ENCODE results near the gene TAF7L. TPM values are rescaled to one million over a fixed set of nuclear protein-coding genes. Genes with fewer than 3 reads are reported as not detected.
A peak's percentile ranks its signal among the peaks of the same experiment; 100 is the strongest.

Gene TAF7L
- total and polyA plus RNA-seq, 9 donors: 0.09 to 0.30 (median 0.16) TPM

DNA sequence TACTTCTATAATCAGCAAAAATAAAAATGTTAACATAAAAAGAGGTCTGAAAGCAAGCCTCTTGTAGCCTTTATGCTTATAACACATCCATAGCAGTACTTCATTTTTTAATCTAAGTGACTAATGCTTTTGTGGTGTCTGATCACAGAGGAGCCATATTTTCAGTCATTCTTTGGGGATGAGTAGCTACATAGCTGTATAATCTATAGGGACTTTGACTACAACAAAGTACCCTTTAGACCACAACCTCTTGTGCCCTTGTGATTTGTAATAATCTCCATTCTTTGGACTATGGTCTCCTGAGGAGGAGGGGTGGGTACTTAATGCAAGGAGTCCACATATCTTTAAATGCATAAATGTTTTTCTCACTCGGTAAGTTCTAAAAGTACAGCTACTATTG is 62.0 kb downstream of the TAF7L start:
- no peaks in the 10 kb centered on the region for H3K4me1 ChIP-seq (ENCODE audit: control insufficient read depth, insufficient read depth, low read length)
- no peak overlapping the region for H3K27ac ChIP-seq (ENCODE audit: low read length)
- WGBS (ENCODE audit: insufficient coverage): no CpG with 5 or more reads among the region's 1 CpG
- no peaks in the 10 kb centered on the region for H3K9me3 ChIP-seq (replicated peaks; ENCODE audit: control insufficient read depth, low read depth, low read length)
- peaks cover 17% of the 10 kb centered on the region for H3K27me3 ChIP-seq (ENCODE audit: control insufficient read depth, insufficient read depth, low read length)
- DNase-seq: no peak
- no peaks in the 10 kb centered on the region for H3K36me3 ChIP-seq (ENCODE audit: control insufficient read depth, insufficient read depth, low read length)
- no peak overlapping the region for H3K4me3 ChIP-seq (ENCODE audit: low read length)

DNA sequence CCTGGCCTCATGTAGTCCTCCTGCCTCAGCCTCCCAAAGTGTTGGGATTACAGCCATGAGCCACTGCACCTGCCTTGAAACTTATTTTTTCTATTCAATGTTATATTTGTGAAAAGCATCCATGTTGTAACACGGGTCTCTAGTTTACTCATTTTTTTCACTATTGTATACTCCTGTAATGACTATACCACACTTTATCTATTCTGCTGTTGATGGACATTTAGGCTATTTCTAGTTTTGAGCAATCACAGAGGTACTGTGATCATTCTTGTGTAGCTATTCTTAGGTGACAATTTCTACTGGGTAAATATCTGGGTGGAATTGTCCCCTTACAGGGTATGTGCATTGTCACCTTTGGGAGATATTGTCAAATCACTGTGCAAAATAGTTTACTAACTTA is 67.9 kb downstream of the TAF7L start:
- no peak overlapping the region for H3K27ac ChIP-seq (ENCODE audit: low read length)
- H3K9me3 ChIP-seq (replicated peaks; ENCODE audit: control insufficient read depth, low read depth, low read length): no peaks in the 10 kb centered on the region
- H3K4me3 ChIP-seq (ENCODE audit: low read length): no peak overlapping the region
- peaks cover 19% of the 10 kb centered on the region for H3K27me3 ChIP-seq (ENCODE audit: control insufficient read depth, insufficient read depth, low read length)
- WGBS (ENCODE audit: insufficient coverage): no CpG with 5 or more reads among the region's 1 CpG
- no peak for DNase-seq
- H3K36me3 ChIP-seq (ENCODE audit: control insufficient read depth, insufficient read depth, low read length): no peaks in the 10 kb centered on the region
- H3K4me1 ChIP-seq (ENCODE audit: control insufficient read depth, insufficient read depth, low read length): no peaks in the 10 kb centered on the region

DNA sequence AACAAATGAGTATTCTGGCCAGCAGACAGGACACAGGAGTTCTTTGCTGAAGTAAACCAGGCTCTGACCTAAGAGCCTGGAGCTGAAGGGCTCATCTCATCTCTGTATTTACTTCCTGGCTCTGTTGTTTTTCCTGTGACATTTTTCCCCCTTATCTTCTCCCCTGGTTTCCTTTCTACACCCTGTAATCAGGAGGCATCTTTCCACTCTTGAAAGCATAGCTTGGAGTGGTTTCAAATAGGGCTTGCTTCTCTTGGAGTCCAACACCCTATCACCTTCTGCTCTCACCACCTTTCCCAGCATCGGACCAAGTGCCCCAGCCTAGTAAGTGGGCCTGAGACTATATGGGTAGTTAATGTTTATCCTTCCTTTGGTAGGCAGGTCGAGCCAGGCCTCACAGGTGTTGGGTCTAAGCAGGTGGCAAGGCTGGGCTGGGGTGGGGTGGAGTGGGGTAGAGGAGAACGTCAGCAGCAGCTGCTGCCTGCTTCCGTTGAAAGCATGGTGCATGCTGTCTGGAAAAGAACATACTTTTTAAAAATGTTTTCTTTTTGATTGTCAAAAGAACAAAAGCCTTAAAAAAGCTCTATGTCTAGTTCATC is 70.4 kb downstream of the TAF7L start:
- Histone ChIP-seq H3K4me1 (ENCODE audit: control insufficient read depth, insufficient read depth, low read length) (no peaks in the 10 kb centered on the region), H3K9me3 (replicated peaks; ENCODE audit: control insufficient read depth, low read depth, low read length) (no peaks in the 10 kb centered on the region), H3K4me3 (ENCODE audit: low read length) (no peak overlapping the region), H3K27me3 (ENCODE audit: control insufficient read depth, insufficient read depth, low read length) (peaks cover 30% of the 10 kb centered on the region), H3K36me3 (ENCODE audit: control insufficient read depth, insufficient read depth, low read length) (no peaks in the 10 kb centered on the region), H3K27ac (ENCODE audit: low read length) (no peak overlapping the region)
- no peak for DNase-seq
- 22% methylated on average over 1 of the region's 4 CpGs for WGBS (ENCODE audit: insufficient coverage)

DNA sequence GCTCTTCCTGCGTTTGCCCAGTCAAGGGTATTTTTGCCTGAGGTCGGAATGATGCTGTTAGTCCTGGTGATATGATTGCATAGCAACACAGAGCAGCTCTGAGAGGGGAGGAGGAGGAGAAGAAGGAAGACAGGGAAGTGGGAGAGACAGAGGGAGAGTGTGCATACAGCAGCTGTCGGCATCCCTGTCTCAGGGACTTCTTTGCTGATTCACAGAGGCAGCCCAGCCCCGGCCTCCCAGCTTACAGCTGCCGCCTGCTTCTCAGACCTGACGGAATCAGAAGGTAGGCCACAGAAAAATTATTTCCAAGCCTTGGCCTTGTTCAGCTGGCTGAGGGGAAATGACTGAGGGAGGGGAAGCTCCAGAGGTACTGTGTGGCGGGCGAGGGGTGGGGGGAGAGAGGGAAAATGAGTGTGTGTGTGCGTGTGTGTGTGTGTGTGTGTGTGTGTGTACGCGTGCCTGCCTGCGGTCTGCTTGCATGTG is 71.2 kb downstream of the TAF7L start:
- WGBS (ENCODE audit: insufficient coverage): 39% methylated on average over 8 of the region's 12 CpGs
- Histone ChIP-seq H3K36me3 (ENCODE audit: control insufficient read depth, insufficient read depth, low read length) (no peaks in the 10 kb centered on the region), H3K4me3 (ENCODE audit: low read length) (peak overlapping the region; percentile 9), H3K4me1 (ENCODE audit: control insufficient read depth, insufficient read depth, low read length) (no peaks in the 10 kb centered on the region), H3K27me3 (ENCODE audit: control insufficient read depth, insufficient read depth, low read length) (peaks cover 30% of the 10 kb centered on the region), H3K27ac (ENCODE audit: low read length) (peak overlapping the region; percentile 59), H3K9me3 (replicated peaks; ENCODE audit: control insufficient read depth, low read depth, low read length) (no peaks in the 10 kb centered on the region)
- peak; percentile 55 for DNase-seq

DNA sequence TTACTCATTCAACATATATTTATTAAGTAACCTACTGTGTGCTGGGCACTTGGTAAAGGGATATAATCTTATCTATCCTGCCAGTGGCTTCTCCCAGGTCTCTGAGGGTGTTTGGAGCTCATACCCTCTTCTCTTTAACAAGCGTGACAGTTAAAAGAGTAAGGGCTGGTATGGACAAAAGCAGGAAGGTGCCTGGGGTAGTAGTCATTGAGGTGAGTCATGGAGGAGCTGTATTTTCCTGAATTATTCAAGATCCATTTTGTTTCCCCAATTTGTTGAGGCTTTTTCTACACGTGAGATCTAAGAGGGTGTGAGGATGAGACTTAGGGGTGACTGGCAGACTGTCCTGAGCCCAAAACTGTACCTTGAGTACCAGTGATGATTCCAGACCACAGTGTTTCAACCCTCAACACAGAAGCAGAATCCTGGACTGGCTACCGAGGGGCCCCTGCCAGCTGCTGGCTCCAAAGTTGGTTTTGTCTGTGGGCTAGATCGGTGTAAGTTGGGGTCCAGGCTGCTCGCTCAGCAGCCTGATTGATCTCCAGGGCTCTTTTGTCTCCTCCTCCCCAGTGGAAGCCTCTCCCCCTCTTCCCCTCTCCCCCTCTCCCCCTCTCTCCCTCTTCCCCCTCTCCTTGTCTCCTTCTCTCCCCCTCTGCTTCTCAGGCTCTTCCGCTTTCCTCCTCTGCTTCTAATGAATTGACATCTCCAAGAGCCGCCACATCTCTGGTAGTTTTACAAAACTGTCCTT is 71.8 kb downstream of the TAF7L start, which contains the start of gene DRP2:
Gene DRP2, plus strand, starts transcription at position 671 of the 748 bp plus-strand sequence. CDS start 11,862 bp downstream, outside the sequence.
- peaks cover 28% of the 10 kb centered on the region for H3K27me3 ChIP-seq (ENCODE audit: control insufficient read depth, insufficient read depth, low read length)
- H3K27ac ChIP-seq (ENCODE audit: low read length): peak within 1 kb of the TSS; percentile 59
- no peaks in the 10 kb centered on the region for H3K36me3 ChIP-seq (ENCODE audit: control insufficient read depth, insufficient read depth, low read length)
- no peaks in the 10 kb centered on the region for H3K4me1 ChIP-seq (ENCODE audit: control insufficient read depth, insufficient read depth, low read length)
- WGBS (ENCODE audit: insufficient coverage): 20% methylated on average over 2 of the region's 7 CpGs
- peak within 1 kb of the TSS; percentile 9 for H3K4me3 ChIP-seq (ENCODE audit: low read length)
- no peak for DNase-seq
- no peaks in the 10 kb centered on the region for H3K9me3 ChIP-seq (replicated peaks; ENCODE audit: control insufficient read depth, low read depth, low read length)

Other genes with a start within 250 kb of the TAF7L start
- 8.1 TPM for gene TRMT2B, start 239.2 kb downstream of the TAF7L start, total RNA-seq
- gene TRMT2B, start 239.2 kb downstream of the TAF7L start, polyA plus RNA-seq (ENCODE audit: insufficient read depth in 1 of 8, insufficient read length in 8 of 8, low replicate concordance in 1 of 8): 1 to 10 TPM; 7.0 to 9.8 (median 8.1) TPM
- gene TMEM35A, start 212.5 kb downstream of the TAF7L start, total RNA-seq: 1.1 TPM
- 1 to 10 TPM; 1.5 to 4.3 (median 2.7) TPM for gene TMEM35A, start 212.5 kb downstream of the TAF7L start, polyA plus RNA-seq (ENCODE audit: insufficient read depth in 1 of 8, insufficient read length in 8 of 8, low replicate concordance in 1 of 8)
- 6.6 TPM for gene CENPI, start 193.1 kb downstream of the TAF7L start, total RNA-seq
- 1 to 10 TPM; 3.5 to 8.5 (median 5.5) TPM for gene CENPI, start 193.1 kb downstream of the TAF7L start, polyA plus RNA-seq (ENCODE audit: insufficient read depth in 1 of 8, insufficient read length in 8 of 8, low replicate concordance in 1 of 8)
- 1.6 TPM for gene DRP2, start 71.5 kb downstream of the TAF7L start, total RNA-seq
- 1 to 10 TPM; 1.7 to 3.9 (median 2.9) TPM for gene DRP2, start 71.5 kb downstream of the TAF7L start, polyA plus RNA-seq (ENCODE audit: insufficient read depth in 1 of 8, insufficient read length in 8 of 8, low replicate concordance in 1 of 8)
- 3.1 TPM for gene TIMM8A, start 57.4 kb upstream of the TAF7L start, total RNA-seq
- gene TIMM8A, start 57.4 kb upstream of the TAF7L start, polyA plus RNA-seq (ENCODE audit: insufficient read depth in 1 of 8, insufficient read length in 8 of 8, low replicate concordance in 1 of 8): 10 to 100 TPM in 7 of 8 donors, 1 to 10 TPM in 1; 7.8 to 14.0 (median 11.5) TPM
- gene BTK, start 94.9 kb upstream of the TAF7L start, total RNA-seq: 1.5 TPM
- 1 to 10 TPM; 1.7 to 3.5 (median 2.4) TPM for gene BTK, start 94.9 kb upstream of the TAF7L start, polyA plus RNA-seq (ENCODE audit: insufficient read depth in 1 of 8, insufficient read length in 8 of 8, low replicate concordance in 1 of 8)
- gene RPL36A, start 99.7 kb upstream of the TAF7L start, total RNA-seq: 2,963 TPM
- gene RPL36A, start 99.7 kb upstream of the TAF7L start, polyA plus RNA-seq (ENCODE audit: insufficient read depth in 1 of 8, insufficient read length in 8 of 8, low replicate concordance in 1 of 8): 1,000 to 10,000 TPM; 1,610 to 2,503 (median 1,687) TPM
- gene GLA, start 116.6 kb upstream of the TAF7L start, total RNA-seq: 18.0 TPM
- gene GLA, start 116.6 kb upstream of the TAF7L start, polyA plus RNA-seq (ENCODE audit: insufficient read depth in 1 of 8, insufficient read length in 8 of 8, low replicate concordance in 1 of 8): 10 to 100 TPM; 14.5 to 21.0 (median 16.8) TPM
- gene HNRNPH2, start 116.9 kb upstream of the TAF7L start, total RNA-seq: 40.8 TPM
- gene HNRNPH2, start 116.9 kb upstream of the TAF7L start, polyA plus RNA-seq (ENCODE audit: insufficient read depth in 1 of 8, insufficient read length in 8 of 8, low replicate concordance in 1 of 8): 10 to 100 TPM; 55.7 to 80.1 (median 69.1) TPM
- 18.5 TPM for gene ARMCX4, start 194.1 kb upstream of the TAF7L start, total RNA-seq
- gene ARMCX4, start 194.1 kb upstream of the TAF7L start, polyA plus RNA-seq (ENCODE audit: insufficient read depth in 1 of 8, insufficient read length in 8 of 8, low replicate concordance in 1 of 8): 10 to 100 TPM; 30.2 to 47.6 (median 41.7) TPM

Measured in muscle of leg (tissue), 11 donors.